Mammary epithelial cell (primary cell): ENCODE results near the gene ARHGAP4.

ENCODE experiments used
- EZH2 ChIP-seq: IDR thresholded peaks from 2 replicates; pipeline ENCODE4 v1.6.1; 2012; ENCODE audit warnings: low read length, inconsistent platforms, borderline replicate concordance
- TF ChIP-seq, protein P1 (sequence below), 2 donors: IDR thresholded peaks in 1 of 2; conservative IDR thresholded peaks in 1 of 2; 2 replicates each; pipeline ENCODE4 v1.5.1; 2011 to 2012; ENCODE audit warnings: inconsistent platforms in 2 of 2, low read length in 2 of 2, mild to moderate bottlenecking in 2 of 2, control low read depth in 1 of 2, low read depth in 1 of 2; ENCODE audit not compliant: insufficient read depth in 1 of 2; ENCODE audit errors: extremely low read depth in 1 of 2

DNA sequence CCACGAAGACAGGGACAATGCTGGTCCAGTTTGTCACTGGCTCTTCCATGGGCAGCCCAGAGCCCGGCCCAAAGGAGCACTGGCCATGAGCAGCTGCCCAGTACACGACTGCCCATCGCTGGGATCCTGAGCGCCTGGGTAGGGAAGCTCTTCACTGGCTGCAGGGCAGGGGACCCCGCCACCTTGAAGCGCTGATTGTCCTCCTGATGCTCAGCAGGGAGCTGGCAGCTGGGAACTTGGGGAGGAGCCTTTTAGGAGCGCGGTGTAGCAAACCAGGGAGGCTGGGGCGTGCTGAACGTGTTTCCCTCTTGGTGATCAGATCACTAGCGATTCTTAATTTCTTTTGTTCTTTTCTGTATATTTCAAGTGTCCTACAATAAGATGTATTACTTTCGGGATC lies 41.9 kb downstream of the ARHGAP4 start:
- TF ChIP-seq, protein P1, sequence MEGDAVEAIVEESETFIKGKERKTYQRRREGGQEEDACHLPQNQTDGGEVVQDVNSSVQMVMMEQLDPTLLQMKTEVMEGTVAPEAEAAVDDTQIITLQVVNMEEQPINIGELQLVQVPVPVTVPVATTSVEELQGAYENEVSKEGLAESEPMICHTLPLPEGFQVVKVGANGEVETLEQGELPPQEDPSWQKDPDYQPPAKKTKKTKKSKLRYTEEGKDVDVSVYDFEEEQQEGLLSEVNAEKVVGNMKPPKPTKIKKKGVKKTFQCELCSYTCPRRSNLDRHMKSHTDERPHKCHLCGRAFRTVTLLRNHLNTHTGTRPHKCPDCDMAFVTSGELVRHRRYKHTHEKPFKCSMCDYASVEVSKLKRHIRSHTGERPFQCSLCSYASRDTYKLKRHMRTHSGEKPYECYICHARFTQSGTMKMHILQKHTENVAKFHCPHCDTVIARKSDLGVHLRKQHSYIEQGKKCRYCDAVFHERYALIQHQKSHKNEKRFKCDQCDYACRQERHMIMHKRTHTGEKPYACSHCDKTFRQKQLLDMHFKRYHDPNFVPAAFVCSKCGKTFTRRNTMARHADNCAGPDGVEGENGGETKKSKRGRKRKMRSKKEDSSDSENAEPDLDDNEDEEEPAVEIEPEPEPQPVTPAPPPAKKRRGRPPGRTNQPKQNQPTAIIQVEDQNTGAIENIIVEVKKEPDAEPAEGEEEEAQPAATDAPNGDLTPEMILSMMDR (conservative IDR thresholded peaks at IDR 0.05 in 1 of 2, IDR thresholded peaks at IDR 0.05 in 1 of 2; ENCODE audit: extremely low read depth in 1 of 2, insufficient read depth in 1 of 2, low read depth in 1 of 2, low read length in 2 of 2), result no peak
- no peak for TF ChIP-seq EZH2
